Muscle layer of duodenum (tissue), 2 donors: ENCODE measurements around the gene RAB26.
"Not testable (repeated sequence)": the region's sequence is repeated elsewhere in the genome, so short reads cannot be mapped to it uniquely, and the experiment has no call there.

Source experiments
- H3K27ac ChIP-seq: one replicate; pipeline ENCODE4 v1.7.0; 2013; ENCODE audit warnings: mild to moderate bottlenecking, low read length
- H3K27me3 ChIP-seq: one replicate; pipeline ENCODE4 v1.7.0; 2013; ENCODE audit warnings: low read depth, mild to moderate bottlenecking, control low read depth, low read length
- H3K36me3 ChIP-seq, 2 donors: one replicate each; pipeline ENCODE4 v1.7.0; 2013; ENCODE audit warnings: low read length in 2 of 2, control low read depth in 1 of 2, mild to moderate bottlenecking in 1 of 2; ENCODE audit not compliant: insufficient read depth in 2 of 2, control insufficient read depth in 1 of 2
- H3K4me1 ChIP-seq, 2 donors: one replicate each; pipeline ENCODE4 v1.7.0; 2013; ENCODE audit warnings: low read length in 2 of 2, mild to moderate bottlenecking in 2 of 2, control low read depth in 1 of 2, moderate library complexity in 1 of 2; ENCODE audit not compliant: insufficient read depth in 2 of 2, control insufficient read depth in 1 of 2
- H3K4me3 ChIP-seq, 2 donors: one replicate each; pipeline ENCODE4 v1.7.0; 2013; ENCODE audit warnings: low read length in 2 of 2, low read depth in 1 of 2, mild to moderate bottlenecking in 1 of 2
- H3K9me3 ChIP-seq, 2 donors: one replicate each; pipeline ENCODE4 v1.7.0; 2013; ENCODE audit warnings: low read length in 2 of 2, control low read depth in 1 of 2, mild to moderate bottlenecking in 1 of 2; ENCODE audit not compliant: control insufficient read depth in 1 of 2
- donor health status: healthy.

The RAB26 gene

GRCh38 chr16:2117960-2118722, 30.3 kb upstream of the RAB26 start:
- not testable (repeated sequence) for H3K9me3 ChIP-seq, H3K27me3 ChIP-seq, H3K27ac ChIP-seq, H3K4me3 ChIP-seq
- Histone ChIP-seq H3K4me1 (peaks cover 0 to 21% of the 10 kb centered on the region in 2 donors), H3K36me3 (peaks cover 0 to 13% of the 10 kb centered on the region in 2 donors)

- H3K36me3 ChIP-seq, H3K9me3 ChIP-seq, H3K27ac ChIP-seq, H3K27me3 ChIP-seq: not testable (repeated sequence)
- H3K4me3 ChIP-seq = peak overlapping the region in 1 of 2 donors; percentile 28
- peaks cover 0 to 34% of the 10 kb centered on the region in 2 donors for H3K4me1 ChIP-seq
Observed at GRCh38 chr16:2121325-2121724, 27.1 kb upstream of the RAB26 start.

GRCh38 chr16:2121853-2122252, 26.6 kb upstream of the RAB26 start:
- no peaks in the 10 kb centered on the region for H3K27me3 ChIP-seq
- H3K4me1 ChIP-seq = peaks cover 0 to 38% of the 10 kb centered on the region in 2 donors
- no peaks in the 10 kb centered on the region for H3K9me3 ChIP-seq
- no peak overlapping the region for H3K27ac ChIP-seq
- no peaks in the 10 kb centered on the region for H3K36me3 ChIP-seq
- H3K4me3 ChIP-seq = peak overlapping the region in 1 of 2 donors; percentile 28

DNA sequence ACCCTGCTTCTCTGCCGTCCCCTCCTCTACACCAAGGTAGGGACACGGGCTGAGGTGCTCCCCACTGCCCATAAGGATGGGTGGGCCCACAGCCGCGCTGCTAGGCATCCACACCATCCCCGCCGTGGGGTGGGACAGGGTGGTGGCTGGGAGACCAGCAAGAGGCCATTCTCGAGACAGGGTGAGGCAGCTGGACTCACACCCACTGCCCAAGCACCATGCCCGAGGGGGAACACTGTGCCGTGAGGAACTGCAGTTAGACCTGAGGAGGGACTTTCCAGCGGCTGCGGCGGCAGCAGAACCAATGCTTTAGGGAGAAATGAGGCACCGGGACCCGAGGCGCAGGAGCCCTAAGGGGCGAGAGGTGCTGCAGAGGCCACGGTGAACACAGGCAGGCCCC, 26.0 kb upstream of the RAB26 start:
- H3K27ac ChIP-seq = no peak overlapping the region
- no peaks in the 10 kb centered on the region for H3K27me3 ChIP-seq
- H3K9me3 ChIP-seq = no peaks in the 10 kb centered on the region
- H3K4me1 ChIP-seq = peaks cover 0 to 40% of the 10 kb centered on the region in 2 donors
- H3K36me3 ChIP-seq = no peaks in the 10 kb centered on the region
- H3K4me3 ChIP-seq = peak overlapping the region in 1 of 2 donors; percentile 28

DNA sequence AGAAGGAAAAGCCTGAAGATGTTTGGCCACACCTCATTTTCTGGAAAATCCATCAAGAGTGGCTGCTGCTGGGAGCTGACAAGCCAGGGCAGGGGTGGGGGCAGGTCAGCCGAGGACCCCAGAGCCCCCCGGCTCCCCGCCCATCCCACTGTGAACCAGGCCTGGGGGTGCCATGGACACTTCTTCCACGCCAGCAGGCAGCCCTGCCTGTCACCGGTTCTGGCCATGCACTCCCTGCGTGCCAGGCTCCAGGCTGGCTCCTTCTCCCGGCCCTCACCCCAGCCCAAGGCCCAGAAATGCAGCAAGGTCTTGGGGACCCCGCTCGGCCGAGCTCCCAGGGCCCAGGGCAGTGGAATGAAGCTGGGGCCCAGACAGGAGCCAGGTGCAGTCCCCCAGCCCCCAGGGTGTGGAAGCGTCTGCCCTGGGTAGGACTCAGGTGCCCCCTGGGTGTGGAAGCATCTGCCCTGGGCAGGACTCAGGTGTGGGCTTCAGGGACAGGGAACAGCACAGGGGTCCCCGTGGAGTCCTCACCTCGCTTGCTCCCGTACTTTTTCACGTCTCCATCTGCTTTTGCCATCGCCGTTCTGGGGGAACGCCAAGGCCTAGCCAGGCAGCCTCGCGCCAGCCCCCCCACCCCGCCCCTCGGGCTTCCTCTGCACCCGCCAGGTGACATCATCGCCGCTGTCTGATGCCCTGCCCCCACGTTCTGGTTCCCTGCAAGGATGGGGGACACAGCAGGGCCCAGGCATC, 25.3 kb upstream of the RAB26 start:
- H3K27ac ChIP-seq = not testable (repeated sequence)

GRCh38 chr16:2123706-2124376, 24.6 kb upstream of the RAB26 start:
- peak overlapping the region in 1 of 2 donors; percentile 47 for H3K4me3 ChIP-seq
- peaks cover 0 to 43% of the 10 kb centered on the region in 2 donors for H3K4me1 ChIP-seq
- not testable (repeated sequence) for H3K27ac ChIP-seq

More for the DNA sequence above, 25.3 kb upstream of the RAB26 start:
- H3K36me3 ChIP-seq, H3K27me3 ChIP-seq, H3K9me3 ChIP-seq: not testable (repeated sequence)
- Histone ChIP-seq H3K4me1 (peaks cover 0 to 40% of the 10 kb centered on the region in 2 donors), H3K4me3 (peak overlapping the region in 1 of 2 donors; percentile 28)

GRCh38 chr16:2124377-2124693, 24.1 kb upstream of the RAB26 start:
- H3K4me1 ChIP-seq = peaks cover 0 to 43% of the 10 kb centered on the region in 2 donors
- H3K9me3 ChIP-seq, H3K36me3 ChIP-seq, H3K27me3 ChIP-seq, H3K27ac ChIP-seq: not testable (repeated sequence)
- H3K4me3 ChIP-seq = peak overlapping the region in 1 of 2 donors; percentile 47

More at GRCh38 chr16:2123706-2124376, 24.6 kb upstream of the RAB26 start:
- not testable (repeated sequence) for H3K9me3 ChIP-seq, H3K36me3 ChIP-seq, H3K27me3 ChIP-seq

DNA sequence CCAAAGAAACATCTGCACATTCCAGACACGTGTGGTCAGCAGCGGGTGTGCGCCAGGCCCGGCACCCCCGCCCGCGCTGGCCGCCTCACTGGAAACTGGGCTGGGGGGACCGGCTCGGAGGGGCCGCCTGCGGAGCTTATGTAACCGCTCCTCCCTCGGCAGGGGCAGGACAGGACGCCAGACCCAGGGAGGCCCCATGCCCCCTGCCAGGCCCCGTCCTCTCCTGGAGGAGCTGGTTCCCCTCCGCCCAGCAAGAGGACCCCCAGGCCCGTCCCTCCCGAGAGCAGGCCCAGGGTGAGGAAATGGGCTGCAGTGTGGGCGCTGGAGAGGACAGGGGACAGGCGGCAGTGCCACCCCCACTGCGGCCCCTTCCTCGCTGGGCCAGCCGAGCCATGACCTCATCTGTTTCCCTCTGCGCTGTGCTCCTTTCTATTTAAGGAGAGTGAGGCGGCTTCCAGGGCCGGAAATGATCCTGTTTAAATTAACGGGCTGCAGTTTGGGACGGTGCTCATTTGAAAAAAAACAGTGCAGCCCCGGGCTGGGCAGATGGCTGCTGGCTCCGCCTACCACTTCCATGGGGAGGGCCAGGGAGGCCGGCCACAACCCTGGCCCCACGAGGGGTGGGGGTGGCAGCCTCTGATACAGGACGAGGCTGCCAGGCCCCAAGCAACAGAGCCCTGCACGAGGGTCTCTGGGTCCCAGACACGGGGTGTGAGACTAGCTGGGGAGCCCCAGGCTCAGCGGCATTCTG, 23.6 kb upstream of the RAB26 start:
- not testable (repeated sequence) for H3K36me3 ChIP-seq, H3K9me3 ChIP-seq, H3K27me3 ChIP-seq
- H3K4me1 ChIP-seq = peaks cover 0 to 45% of the 10 kb centered on the region in 2 donors
- peak overlapping the region; percentile 69 for H3K27ac ChIP-seq
- peak overlapping the region in 1 of 2 donors; percentile 47 for H3K4me3 ChIP-seq

- H3K27me3 ChIP-seq, H3K36me3 ChIP-seq, H3K9me3 ChIP-seq: not testable (repeated sequence)
- H3K4me1 ChIP-seq = peaks cover 0 to 45% of the 10 kb centered on the region in 2 donors
- H3K27ac ChIP-seq = peak overlapping the region; percentile 69
- H3K4me3 ChIP-seq = peak overlapping the region in 1 of 2 donors; percentile 47
Observed at GRCh38 chr16:2125609-2126008, 22.8 kb upstream of the RAB26 start.

GRCh38 chr16:2126161-2126743, 22.2 kb upstream of the RAB26 start:
- not testable (repeated sequence) for H3K27ac ChIP-seq, H3K9me3 ChIP-seq, H3K36me3 ChIP-seq, H3K27me3 ChIP-seq
- peaks cover 0 to 45% of the 10 kb centered on the region in 2 donors for H3K4me1 ChIP-seq
- peak overlapping the region in 1 of 2 donors; percentile 47 for H3K4me3 ChIP-seq
